H1 (cell line): ENCODE results near the gene IGFBP1. TPM values are rescaled to one million over a fixed set of nuclear protein-coding genes. Genes with fewer than 3 reads are reported as not detected.

Source experiments
- ATF2 ChIP-seq: IDR thresholded peaks from 2 replicates; pipeline ENCODE4 v1.6.1; 2012; ENCODE audit warnings: low read length, inconsistent platforms
- BRCA1 ChIP-seq: IDR thresholded peaks from 2 replicates; pipeline ENCODE4 v1.6.1; 2012; ENCODE audit warnings: low read depth, low read length, improper control_type of control experiment
- CHD7 ChIP-seq: fragments of 300-600 bp; sonication (generic); IDR thresholded peaks from 2 replicates; pipeline ENCODE4 v1.7.1; 2012; ENCODE audit warnings: low read length, moderate library complexity, mild to moderate bottlenecking, inconsistent platforms; ENCODE audit not compliant: insufficient replicate concordance
- GABPA ChIP-seq: IDR thresholded peaks from 2 replicates; pipeline ENCODE4 v1.6.1; 2011; ENCODE audit warnings: mild to moderate bottlenecking, low read length, moderate library complexity, borderline replicate concordance; ENCODE audit not compliant: insufficient read depth
- GTF2F1 ChIP-seq: IDR thresholded peaks from 2 replicates; pipeline ENCODE4 v1.6.1; 2012; ENCODE audit warnings: low read depth, low read length, improper control_type of control experiment, borderline replicate concordance
- JUN ChIP-seq: IDR thresholded peaks from 2 replicates; pipeline ENCODE4 v1.6.1; 2011; ENCODE audit warnings: low read depth, mild to moderate bottlenecking, improper control_type of control experiment, low read length
- NANOG ChIP-seq: IDR thresholded peaks from 2 replicates; pipeline ENCODE4 v1.6.1; 2011; ENCODE audit warnings: low read length, low read depth, mild to moderate bottlenecking, inconsistent platforms; ENCODE audit not compliant: insufficient read depth, poor library complexity, severe bottlenecking
- POU5F1 ChIP-seq: IDR thresholded peaks from 2 replicates; pipeline ENCODE4 v1.6.1; 2011; ENCODE audit warnings: low read depth, mild to moderate bottlenecking, low read length, moderate library complexity
- SRF ChIP-seq: IDR thresholded peaks from 2 replicates; pipeline ENCODE4 v1.6.1; 2011; ENCODE audit warnings: mild to moderate bottlenecking, low read depth, low read length, moderate library complexity
- TEAD4 ChIP-seq: IDR thresholded peaks from 2 replicates; pipeline ENCODE4 v1.6.1; 2012; ENCODE audit warnings: low read depth, low read length, inconsistent platforms, mixed read lengths
- polyA plus RNA-seq, 7 experiments: library from polyadenylated mRNA; depleted of rRNA in 3 of 7; stranded (reverse) in 5 of 7; unstranded in 2 of 7; fragments of >200 nt in 5 of 7; fragments of 200-250 nt in 2 of 7; gene quantifications; 1 replicate in 5 of 7; 2 replicates in 1 of 7; 4 replicates in 1 of 7; pipeline versions ENCODE4 v1.2.1 to v1.2.3, GENCODE V29; 2011 to 2013; ENCODE audit warnings: missing spikeins in 2 of 7, mixed read lengths in 2 of 7
- total RNA-seq: library from RNA; stranded (reverse); fragmentation: NEBNext Ultra II Directional; extraction: Animal tissue kit (Norgen Biotek cat#: 25700); gene quantifications from 2 replicates; pipeline ENCODE4 v1.2.1, GENCODE V29; 2021

IGFBP1 gene
- total and polyA plus RNA-seq, 2 of the 8 experiments (the other 6 are each of a cell fraction or from before 2014, with no cell fraction given): not detected

GRCh38 chr7:45880433-45880860, 7.8 kb upstream of the IGFBP1 start (continued):
- TF ChIP-seq CHD7: no peak
- no peak for TF ChIP-seq GTF2F1
- TF ChIP-seq JUN: no peak
- TF ChIP-seq ATF2: no peak
- no peak for TF ChIP-seq GABPA
- TF ChIP-seq SRF: no peak
- TF ChIP-seq POU5F1: no peak
- TF ChIP-seq NANOG: no peak
- TF ChIP-seq BRCA1: no peak
- no peak for TF ChIP-seq TEAD4
